HEK293T (cell line): ENCODE results near the gene INPP4A.

ENCODE experiments used
- CTCF ChIA-PET: fragments of 350-600 bp; formaldehyde crosslinking; extraction: SDS; loops from one replicate; lab custom pipeline; 2021; ENCODE audit warnings: antibody characterized with exemption, inconsistent platforms; lab: Yijun Ruan, JAX
- POLR2A ChIA-PET: fragments of 350-600 bp; formaldehyde crosslinking; extraction: SDS; loops from one replicate; lab custom pipeline; 2020; ENCODE audit warnings: antibody characterized with exemption, inconsistent platforms; lab: Yijun Ruan, JAX
- DNase-seq: peaks from one replicate; pipeline ENCODE4 v3.0.0; 2012; ENCODE audit warnings: mixed read lengths; ENCODE audit errors: extremely low spot score
- ARNT ChIP-seq: fragments of 450-650 bp; IDR thresholded peaks from 2 replicates; pipeline ENCODE4 v1.6.1; 2017; ENCODE audit warnings: mild to moderate bottlenecking
- BHLHE40 ChIP-seq: fragments of 450-650 bp; IDR thresholded peaks from 2 replicates; pipeline ENCODE4 v1.6.1; 2016; ENCODE audit warnings: mild to moderate bottlenecking, moderate library complexity, borderline replicate concordance
- CTBP1 ChIP-seq: fragments of 450-650 bp; IDR thresholded peaks from 2 replicates; pipeline ENCODE4 v1.6.1; 2016; ENCODE audit warnings: borderline replicate concordance
- ELF4 ChIP-seq: fragments of 450-650 bp; IDR thresholded peaks from 2 replicates; pipeline ENCODE4 v1.6.1; 2017; ENCODE audit warnings: antibody characterized with exemption
- FOXA1 ChIP-seq: fragments of 450-650 bp; IDR thresholded peaks from 2 replicates; pipeline ENCODE4 v1.6.1; 2016; ENCODE audit warnings: mild to moderate bottlenecking
- FOXK2 ChIP-seq: fragments of 450-650 bp; IDR thresholded peaks from 2 replicates; pipeline ENCODE4 v1.6.1; 2016; ENCODE audit warnings: mild to moderate bottlenecking
- FOXM1 ChIP-seq: fragments of 450-650 bp; IDR thresholded peaks from 2 replicates; pipeline ENCODE4 v1.6.1; 2017; ENCODE audit warnings: mild to moderate bottlenecking, borderline replicate concordance
- HDGF ChIP-seq: fragments of 450-650 bp; IDR thresholded peaks from 2 replicates; pipeline ENCODE4 v1.6.1; 2017; ENCODE audit warnings: antibody characterized with exemption, borderline replicate concordance
- L3MBTL2 ChIP-seq: fragments of 450-650 bp; conservative IDR thresholded peaks from 2 replicates; pipeline ENCODE4 v1.6.1; 2016; ENCODE audit warnings: mild to moderate bottlenecking
- LEF1 ChIP-seq: fragments of 450-650 bp; IDR thresholded peaks from 2 replicates; pipeline ENCODE4 v1.6.1; 2017; ENCODE audit warnings: mild to moderate bottlenecking, borderline replicate concordance
- NFRKB ChIP-seq: fragments of 450-650 bp; IDR thresholded peaks from 2 replicates; pipeline ENCODE4 v1.6.1; 2016; ENCODE audit warnings: mild to moderate bottlenecking, moderate library complexity
- SP1 ChIP-seq: fragments of 450-650 bp; IDR thresholded peaks from 2 replicates; pipeline ENCODE4 v1.6.1; 2017
- SUZ12 ChIP-seq: fragments of 450-650 bp; IDR thresholded peaks from 2 replicates; pipeline ENCODE4 v1.6.1; 2016; ENCODE audit warnings: mild to moderate bottlenecking
- TARDBP ChIP-seq: fragments of 450-650 bp; IDR thresholded peaks from 2 replicates; pipeline ENCODE4 v1.6.1; 2016
- ZNF384 ChIP-seq: fragments of 450-650 bp; IDR thresholded peaks from 2 replicates; pipeline ENCODE4 v1.6.1; 2016
- TF ChIP-seq, protein P1 (sequence below): fragments of 450-650 bp; IDR thresholded peaks from 2 replicates; pipeline ENCODE4 v1.6.1; 2016

Gene INPP4A

DNA sequence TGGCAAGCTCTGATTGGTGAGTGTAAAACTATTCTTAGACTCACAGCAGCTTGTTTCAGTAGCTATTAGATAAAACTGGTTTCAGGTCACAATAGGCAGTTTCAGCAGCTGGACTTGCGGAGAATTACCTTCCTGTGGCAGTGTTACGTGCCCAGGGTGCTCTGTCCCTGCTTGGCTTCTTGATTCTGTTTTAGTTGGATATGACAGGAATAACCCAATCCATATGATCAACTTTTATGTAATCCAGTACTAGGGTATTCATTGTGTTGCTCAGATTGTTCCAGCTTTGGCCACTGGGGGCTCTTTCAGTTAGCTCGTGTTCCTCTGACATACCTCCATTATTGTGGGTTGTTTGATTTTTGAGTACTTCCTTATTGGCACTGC is 43.1 kb downstream of the INPP4A start:
- peak; percentile 34 for DNase-seq
- ChIA-PET CTCF (interaction anchor here (0.7 to 2.0 kb wide), 8 partner anchors 9 to 36 kb away, joined by 3 to 9 read pairs (median 4); no protein-coding TSS in a partner anchor), POLR2A (interaction anchor here (1.0 kb wide), 1 partner anchor 43 kb away, joined by 3 read pairs; the partner anchor contains the start of gene INPP4A)
- TF ChIP-seq TARDBP (no peak), ELF4 (no peak), FOXM1 (no peak), SUZ12 (no peak), ARNT (no peak), FOXA1 (no peak), LEF1 (no peak), FOXK2 (no peak), CTBP1 (no peak), L3MBTL2 (no peak), HDGF (no peak), NFRKB (no peak), ZNF384 (no peak)
- TF ChIP-seq, protein P1, sequence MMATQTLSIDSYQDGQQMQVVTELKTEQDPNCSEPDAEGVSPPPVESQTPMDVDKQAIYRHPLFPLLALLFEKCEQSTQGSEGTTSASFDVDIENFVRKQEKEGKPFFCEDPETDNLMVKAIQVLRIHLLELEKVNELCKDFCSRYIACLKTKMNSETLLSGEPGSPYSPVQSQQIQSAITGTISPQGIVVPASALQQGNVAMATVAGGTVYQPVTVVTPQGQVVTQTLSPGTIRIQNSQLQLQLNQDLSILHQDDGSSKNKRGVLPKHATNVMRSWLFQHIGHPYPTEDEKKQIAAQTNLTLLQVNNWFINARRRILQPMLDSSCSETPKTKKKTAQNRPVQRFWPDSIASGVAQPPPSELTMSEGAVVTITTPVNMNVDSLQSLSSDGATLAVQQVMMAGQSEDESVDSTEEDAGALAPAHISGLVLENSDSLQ: no peak

GRCh38 chr2:98488252-98488651 is 43.6 kb downstream of the INPP4A start:
- POLR2A ChIA-PET: interaction anchor here (1.0 kb wide), 1 partner anchor 44 kb away, joined by 3 read pairs; the partner anchor contains the start of gene INPP4A
- TF ChIP-seq LEF1 (no peak), FOXK2 (no peak), TARDBP (no peak), NFRKB (no peak), HDGF (no peak), CTBP1 (no peak), L3MBTL2 (no peak)
- DNase-seq: no peak
- CTCF ChIA-PET: interaction anchor here (0.7 to 2.0 kb wide), 6 partner anchors 8 to 36 kb away, joined by 3 to 9 read pairs (median 4); no protein-coding TSS in a partner anchor

DNA sequence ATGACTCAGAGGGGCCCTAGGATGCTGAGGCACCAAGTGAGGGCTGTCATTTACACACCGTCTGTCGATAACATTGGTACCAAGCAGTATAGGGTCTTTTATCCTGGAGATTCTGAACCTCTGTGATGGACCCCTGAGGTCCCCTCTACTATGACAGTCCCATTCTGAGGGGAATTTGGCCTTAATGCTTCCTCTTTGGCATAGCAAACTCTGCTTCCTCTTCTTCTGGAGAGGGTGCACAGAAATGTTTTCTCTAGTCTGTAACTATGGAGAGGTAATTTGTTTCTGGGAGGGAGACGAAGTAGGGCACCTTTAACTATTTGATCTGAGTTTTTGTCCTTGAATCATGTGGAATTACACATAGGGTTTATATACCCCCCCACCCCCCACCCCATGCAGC is 44.8 kb downstream of the INPP4A start:
- POLR2A ChIA-PET: no interaction called here
- TF ChIP-seq FOXM1: no peak
- TF ChIP-seq, protein P1: no peak
- no peak for TF ChIP-seq HDGF
- TF ChIP-seq CTBP1: no peak
- TF ChIP-seq L3MBTL2: no peak
- TF ChIP-seq NFRKB: no peak
- no peak for TF ChIP-seq TARDBP
- TF ChIP-seq FOXK2: no peak
- TF ChIP-seq SP1: no peak
- no peak for TF ChIP-seq ELF4
- no peak for TF ChIP-seq FOXA1
- no peak for TF ChIP-seq LEF1
- TF ChIP-seq ZNF384: no peak
- no peak for TF ChIP-seq BHLHE40
- CTCF ChIA-PET: interaction anchor here (0.7 to 2.0 kb wide), 2 partner anchors 11 to 675 kb away, joined by 3 to 9 read pairs; no protein-coding TSS in a partner anchor
- no peak for DNase-seq

DNA sequence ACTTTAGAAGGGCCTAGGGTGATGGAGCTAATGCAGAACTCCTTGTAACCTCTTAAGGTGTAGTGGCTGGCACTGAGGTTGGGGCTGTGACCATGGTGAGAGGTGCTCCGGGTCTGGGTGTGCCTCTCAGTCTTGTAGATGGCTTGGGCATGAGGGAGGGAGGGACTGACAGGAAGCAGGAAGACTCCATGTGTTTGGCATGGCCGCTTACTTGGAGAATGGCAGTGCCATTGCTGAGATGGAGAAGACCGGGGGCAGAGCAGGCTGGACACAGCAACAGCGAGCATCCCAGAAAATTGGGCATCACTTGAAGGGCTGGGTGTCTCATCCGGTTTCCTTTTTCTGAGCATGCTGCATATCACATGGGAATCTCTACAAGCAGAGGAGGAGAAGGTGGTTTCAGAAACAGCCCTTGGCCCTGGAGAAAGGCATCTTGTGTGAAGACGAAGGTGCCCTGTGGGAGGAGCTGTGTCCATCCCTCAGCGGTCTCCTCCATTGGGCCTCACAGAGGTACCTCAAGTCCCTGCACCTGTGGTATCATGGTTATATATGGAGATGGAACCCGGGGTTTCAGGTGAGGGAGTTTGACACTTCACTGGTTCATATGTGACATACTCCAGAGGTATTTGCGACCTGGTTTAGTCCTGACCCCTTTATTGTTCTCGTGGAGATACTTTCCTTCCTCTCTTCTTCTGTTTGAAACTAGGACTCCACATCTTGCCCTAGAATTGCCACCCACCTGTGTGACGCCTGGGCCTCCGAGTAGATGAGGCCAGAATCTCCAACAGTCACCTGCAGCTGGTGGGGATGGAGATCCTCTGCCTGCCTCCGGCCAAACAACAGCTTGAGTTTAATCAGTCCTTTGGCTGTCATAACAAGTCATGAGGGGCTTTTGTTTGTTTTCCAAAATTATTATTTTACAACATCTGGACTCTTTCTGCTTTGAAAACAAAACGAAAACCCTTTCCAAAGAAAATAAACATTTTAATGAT is 45.6 kb downstream of the INPP4A start:
- DNase-seq: no peak
- POLR2A ChIA-PET: no interaction called here
- TF ChIP-seq FOXA1: no peak
- TF ChIP-seq FOXM1: no peak
- no peak for TF ChIP-seq HDGF
- TF ChIP-seq SUZ12: no peak
- TF ChIP-seq ELF4: no peak
- TF ChIP-seq ZNF384: no peak
- no peak for TF ChIP-seq BHLHE40
- no peak for TF ChIP-seq LEF1
- no peak for TF ChIP-seq FOXK2
- TF ChIP-seq, protein P1: no peak
- no peak for TF ChIP-seq NFRKB
- no peak for TF ChIP-seq TARDBP
- TF ChIP-seq L3MBTL2: no peak
- no peak for TF ChIP-seq SP1
- no peak for TF ChIP-seq CTBP1
- TF ChIP-seq ARNT: no peak
- CTCF ChIA-PET: no interaction called here

- no peak for DNase-seq
- TF ChIP-seq ARNT (no peak), ELF4 (no peak), BHLHE40 (no peak), L3MBTL2 (no peak)
- TF ChIP-seq, protein P1: no peak
- CTCF ChIA-PET: no interaction called here
- POLR2A ChIA-PET: interaction anchor here (1.3 kb wide), 1 partner anchor 7 kb away, joined by 3 read pairs; no protein-coding TSS in a partner anchor
Measured at GRCh38 chr2:98492441-98492840, 47.8 kb downstream of the INPP4A start.
